Right lobe of liver (tissue), 4 donors: ENCODE results near the gene PPM1H.

ENCODE experiments used
- CTCF ChIP-seq, 4 donors: fragments of 200-600 bp in 3 of 4; fragments of 450-650 bp in 1 of 4; IDR thresholded peaks; one replicate each; pipeline versions ENCODE4 v1.5.1 to v1.8.0; 2016 to 2022; ENCODE audit warnings: antibody characterized with exemption in 4 of 4, mild to moderate bottlenecking in 2 of 4
- POLR2A ChIP-seq: fragments of 450-650 bp; IDR thresholded peaks from one replicate; pipeline ENCODE4 v1.6.1; 2017; ENCODE audit warnings: antibody characterized with exemption, mild to moderate bottlenecking
- donor health status: DM: no; HTN: no; CAD: no.
- donor health status: DM: no; HTN: no; CAD: no.
- donor health status: DM: no; HTN: yes; CAD: no.

GRCh38 chr12:62670986-62671720 is 263.8 kb downstream of the PPM1H start:
- TF ChIP-seq CTCF (IDR thresholded peaks at IDR 0.05) (no peak), POLR2A (no peak)
